K562 (cell line): ENCODE results near the gene FOXJ2. TPM values are rescaled to one million over a fixed set of nuclear protein-coding genes. Genes with fewer than 3 reads are reported as not detected.

Experiments
- ATAC-seq: fragments of 200-7000 bp; cut with Tn5 transposase; 3 replicates; pipeline ENCODE4 v1.9.1; 2020; ENCODE audit warnings: moderate library complexity
- BruUV-seq: library from RNA; stranded (reverse); fragments of 400-500 nt; replicated peaks from 2 replicates; lab custom pipeline; 2021; lab: Mats Ljungman, UMichigan
- CTCF ChIA-PET: fragments of 300-600 bp; formaldehyde crosslinking; extraction: SDS; loops from one replicate; lab custom pipeline; 2021; ENCODE audit warnings: low intra/inter-chr PET ratio; lab: Yijun Ruan, JAX
- POLR2A ChIA-PET: fragments of 300-600, 350-650 bp; sonication (Branson Sonifier 250); formaldehyde crosslinking; extraction: SDS; loops from one replicate; lab custom pipeline; 2021; ENCODE audit warnings: antibody characterized with exemption, inconsistent platforms; lab: Yijun Ruan, JAX
- DNase-seq, 4 experiments: peaks; one replicate each; pipeline versions ENCODE4 v3.0.0 to v3.0.0-alpha.2; 2011 to 2018; ENCODE audit warnings: low spot score in 3 of 4, mixed read lengths in 3 of 4; ENCODE audit errors: extremely low read depth in 1 of 4
- FAIRE-seq: peaks from 2 replicates; lab custom pipeline; 2011; peaks lifted over from hg19 to GRCh38; lab: Jason Lieb, UNC
- H2AFZ ChIP-seq: 2 replicates; pipeline ENCODE4 v1.6.0; 2011; ENCODE audit warnings: low read depth, low read length, control low read depth, inconsistent platforms
- H3K27ac ChIP-seq: fragments of 200-600 bp; 3 replicates; pipeline ENCODE4 v1.8.0; 2011; ENCODE audit warnings: low read depth, mild to moderate bottlenecking, control low read depth, inconsistent platforms, low read length, moderate library complexity, mixed read lengths; ENCODE audit errors: extremely low read depth
- H3K27me3 ChIP-seq, 2 experiments: fragments of 300-600 bp in 1 of 2; 2 replicates in 1 of 2; 3 replicates in 1 of 2; pipeline versions ENCODE4 v1.6.0 to v1.8.0; 2011; ENCODE audit warnings: inconsistent platforms in 2 of 2, low read length in 2 of 2, mild to moderate bottlenecking in 1 of 2, mixed read lengths in 1 of 2, moderate library complexity in 1 of 2; ENCODE audit not compliant: control insufficient read depth in 2 of 2, insufficient read depth in 2 of 2
- H3K36me3 ChIP-seq: fragments of 300-600 bp; 3 replicates; pipeline ENCODE4 v1.8.0; 2011; ENCODE audit warnings: mild to moderate bottlenecking, low read length, inconsistent platforms; ENCODE audit not compliant: control insufficient read depth, insufficient read depth
- H3K4me1 ChIP-seq, 2 experiments: fragments of 200-600 bp in 1 of 2; replicated peaks in 1 of 2; 2 replicates in 1 of 2; 3 replicates in 1 of 2; pipeline versions ENCODE4 v1.5.1 to v1.8.0; 2011; ENCODE audit warnings: inconsistent platforms in 2 of 2, low read length in 2 of 2, mild to moderate bottlenecking in 1 of 2, mixed read lengths in 1 of 2, moderate library complexity in 1 of 2; ENCODE audit not compliant: control insufficient read depth in 2 of 2, insufficient read depth in 2 of 2
- H3K4me2 ChIP-seq: 2 replicates; pipeline ENCODE4 v1.6.1; 2011; ENCODE audit warnings: low read length, control low read depth, inconsistent platforms, mixed read lengths; ENCODE audit not compliant: insufficient read depth
- H3K4me3 ChIP-seq: fragments of 200-600 bp; sonication (generic), shearing (Covaris generic); 2 replicates; pipeline ENCODE4 v1.5.1; 2016; ENCODE audit warnings: control low read depth, inconsistent platforms
- H3K79me2 ChIP-seq: fragments of 200-600 bp; 3 replicates; pipeline ENCODE4 v1.8.0; 2011; ENCODE audit warnings: low read length, inconsistent platforms; ENCODE audit not compliant: control insufficient read depth, insufficient read depth
- H3K9ac ChIP-seq, 2 experiments: 2 replicates each; pipeline versions ENCODE4 v1.6.0 to v1.6.1; 2011; ENCODE audit warnings: low read depth in 2 of 2, low read length in 2 of 2, control low read depth in 1 of 2, inconsistent platforms in 1 of 2, mild to moderate bottlenecking in 1 of 2, mixed read lengths in 1 of 2; ENCODE audit not compliant: insufficient read depth in 1 of 2
- H3K9me1 ChIP-seq: one replicate; pipeline ENCODE4 v1.6.0; 2011; ENCODE audit warnings: inconsistent platforms, mild to moderate bottlenecking, low read length, moderate library complexity; ENCODE audit not compliant: control insufficient read depth, insufficient read depth
- H3K9me3 ChIP-seq: replicated peaks from 2 replicates; pipeline ENCODE4 v1.5.1; 2011; ENCODE audit warnings: low read depth, low read length, inconsistent platforms; ENCODE audit not compliant: control insufficient read depth, insufficient read depth
- H4K20me1 ChIP-seq: replicated peaks from 2 replicates; pipeline ENCODE4 v1.6.1; 2011; ENCODE audit warnings: low read length, inconsistent platforms, mixed read lengths; ENCODE audit not compliant: control insufficient read depth, insufficient read depth
- MAFF ChIP-seq: IDR thresholded peaks from 2 replicates; pipeline ENCODE4 v1.6.1; 2012; ENCODE audit warnings: low read length, improper control_type of control experiment
- MAFK ChIP-seq: IDR thresholded peaks from 2 replicates; pipeline ENCODE4 v1.6.1; 2011; ENCODE audit warnings: low read length, improper control_type of control experiment
- MECOM ChIP-seq: fragments of 250-450 bp; sonication (Bioruptor Pico); IDR thresholded peaks from 2 replicates; pipeline ENCODE4 v1.8.0; 2022; ENCODE audit warnings: inconsistent platforms
- MTA1 ChIP-seq: fragments of 450-650 bp; IDR thresholded peaks from 2 replicates; pipeline ENCODE4 v1.6.1; 2017; ENCODE audit warnings: borderline replicate concordance
- NR2C1 ChIP-seq, 2 experiments: fragments of 450-650 bp; IDR thresholded peaks; 2 replicates each; pipeline ENCODE4 v1.6.1; 2017; ENCODE audit warnings: mild to moderate bottlenecking in 2 of 2, antibody characterized with exemption in 1 of 2, inconsistent platforms in 1 of 2, missing compliant biosample characterization in 1 of 2, missing genetic modification characterization in 1 of 2
- RBBP5 ChIP-seq: fragments of 200-600 bp; sonication (generic); IDR thresholded peaks from 2 replicates; pipeline ENCODE4 v1.6.1; 2012; ENCODE audit warnings: borderline replicate concordance, mild to moderate bottlenecking, low read length, control low read depth, inconsistent platforms; ENCODE audit not compliant: insufficient read depth, poor library complexity, severe bottlenecking
- RNF2 ChIP-seq: sonication (generic); IDR thresholded peaks from 2 replicates; pipeline ENCODE4 v1.6.1; 2016
- SMARCA4 ChIP-seq: fragments of 450-650 bp; IDR thresholded peaks from 2 replicates; pipeline ENCODE4 v1.6.1; 2016
- TAF9B ChIP-seq: fragments of 450-650 bp; IDR thresholded peaks from 2 replicates; pipeline ENCODE4 v1.6.1; 2018; ENCODE audit warnings: mild to moderate bottlenecking; ENCODE audit not compliant: partially characterized antibody
- ZNF134 ChIP-seq: fragments of 250-450 bp; sonication (Bioruptor Pico); conservative IDR thresholded peaks from 2 replicates; pipeline ENCODE4 v1.4.0; 2020
- ZNF586 ChIP-seq: fragments of 450-650 bp; formaldehyde crosslinking; conservative IDR thresholded peaks from 2 replicates; pipeline ENCODE4 v1.4.0; 2020; ENCODE audit warnings: mild to moderate bottlenecking, moderate library complexity
- ZNF644 ChIP-seq: fragments of 200-800 bp; sonication (Bioruptor generic); IDR thresholded peaks from 2 replicates; pipeline ENCODE4 v1.6.1; 2016; ENCODE audit warnings: low read depth, missing genetic modification characterization, missing compliant biosample characterization
- WGBS: fragments of 100-300 bp; shearing (Covaris generic); methylation state at CpG from one replicate; pipeline ENCODE4 v1.1.6; 2016; ENCODE audit warnings: low coverage, mixed read lengths; ENCODE audit not compliant: insufficient coverage; ENCODE audit errors: missing lambda C conversion rate; 5-methylcytosine and 5-hydroxymethylcytosine counted together
- in situ Hi-C: fragments of 300-500 bp; cut with MboI; formaldehyde crosslinking; loops from 4 replicates; pipeline ENCODE4 v1.15.0; 2018; ENCODE audit warnings: inconsistent platforms, mixed read lengths
- intact Hi-C: fragments of 100-400 bp; cut with micrococcal nuclease; formaldehyde crosslinking; loops from 2 replicates; pipeline ENCODE4 v1.14.2; 2022
- polyA plus RNA-seq, 8 experiments: library from polyadenylated mRNA; depleted of rRNA in 4 of 8; stranded (reverse) in 5 of 8; unstranded in 3 of 8; fragments of >200 nt; fragmentation: Nextera tagmentation in 2 of 8; fragmentation: Illumina TruSeq in 1 of 8; extraction: Ambion mirVana in 2 of 8; extraction: Trizol in 1 of 8; gene quantifications; 2 replicates each; pipeline versions ENCODE4 v1.2.1 to v1.2.3, GENCODE V29; 2011 to 2014; ENCODE audit warnings: inconsistent platforms in 1 of 8, missing spikeins in 1 of 8
- total RNA-seq, 7 experiments: library from RNA; depleted of rRNA in 6 of 7; stranded (reverse); fragments of >200 nt in 6 of 7; fragmentation: Illumina TruSeq in 2 of 7; extraction: Trizol in 2 of 7; gene quantifications; 2 replicates each; pipeline versions ENCODE4 v1.2.1 to v1.2.3, GENCODE V29; 2011 to 2021; ENCODE audit warnings: low replicate concordance in 1 of 7
- TF ChIP-seq, protein P1 (sequence below): fragments of 450-650 bp; IDR thresholded peaks from 2 replicates; pipeline ENCODE4 v1.6.1; 2016; ENCODE audit warnings: antibody characterized with exemption
- TF ChIP-seq, protein P2 (sequence below): fragments of 450-650 bp; IDR thresholded peaks from 2 replicates; pipeline ENCODE4 v1.6.1; 2018; ENCODE audit not compliant: partially characterized antibody
- TF ChIP-seq, protein P3 (sequence below), 2 experiments: fragments of 200-800 bp in 1 of 2; sonication (Bioruptor generic) in 1 of 2; sonication (generic) in 1 of 2; formaldehyde crosslinking in 1 of 2; IDR thresholded peaks in 1 of 2; conservative IDR thresholded peaks in 1 of 2; 2 replicates each; pipeline versions ENCODE4 v1.5.0 to v1.6.1; 2016 to 2020; ENCODE audit warnings: missing compliant biosample characterization in 1 of 2, missing genetic modification characterization in 1 of 2, missing genetic modification reagents in 1 of 2

FOXJ2 gene
- total and polyA plus RNA-seq, 9 of the 15 experiments (the other 6 are each of a cell fraction or from before 2014, with no cell fraction given), result 1.0 to 7.5 (median 2.4) TPM

DNA sequence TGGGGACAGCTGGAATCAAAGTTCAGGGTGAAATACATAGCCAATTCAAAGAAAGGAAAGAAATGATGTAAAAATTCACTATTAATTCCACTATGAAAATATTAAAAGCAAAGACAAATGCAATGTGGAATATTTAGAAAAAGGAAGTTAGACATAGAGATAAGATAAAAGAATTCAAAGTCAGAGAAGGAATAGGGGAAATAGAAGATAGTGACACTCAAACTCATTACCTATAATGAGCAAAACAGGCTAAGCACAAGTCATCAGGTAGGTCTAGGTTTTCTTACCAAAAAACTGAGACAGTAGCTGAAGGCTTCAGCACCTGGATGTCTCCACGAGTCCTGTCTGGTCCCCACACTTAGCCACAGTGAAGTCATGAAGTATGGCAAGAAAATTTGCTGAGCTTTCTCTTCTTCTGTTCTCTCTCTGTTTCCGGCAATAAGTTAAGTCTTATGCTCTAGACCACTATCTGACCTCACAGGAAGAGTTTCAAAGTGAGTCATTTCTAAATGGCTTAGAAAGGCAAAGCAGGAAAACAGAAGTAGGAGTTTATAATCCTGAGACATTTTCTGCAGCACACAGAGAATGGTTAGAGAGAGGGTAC is 33.6 kb downstream of the FOXJ2 start, which contains the start of gene C3AR1:
Gene C3AR1, minus strand, starts transcription at position 369 of the 604 bp plus-strand sequence. CDS start 6,174 bp downstream, outside the sequence.
- peak; percentile 92 for ATAC-seq
- TF ChIP-seq ZNF586, result no peak
- TF ChIP-seq TAF9B, result peak; percentile 39
- peak; percentile 83 for TF ChIP-seq SMARCA4
- TF ChIP-seq MECOM (CRISPR knock-in tag), result 0 out of 2 replicates have a peak, but pooled peaks have one; percentile 19
- TF ChIP-seq MTA1, result peak; percentile 30; the same call in 1 of the 2 replicates
- TF ChIP-seq, protein P1, sequence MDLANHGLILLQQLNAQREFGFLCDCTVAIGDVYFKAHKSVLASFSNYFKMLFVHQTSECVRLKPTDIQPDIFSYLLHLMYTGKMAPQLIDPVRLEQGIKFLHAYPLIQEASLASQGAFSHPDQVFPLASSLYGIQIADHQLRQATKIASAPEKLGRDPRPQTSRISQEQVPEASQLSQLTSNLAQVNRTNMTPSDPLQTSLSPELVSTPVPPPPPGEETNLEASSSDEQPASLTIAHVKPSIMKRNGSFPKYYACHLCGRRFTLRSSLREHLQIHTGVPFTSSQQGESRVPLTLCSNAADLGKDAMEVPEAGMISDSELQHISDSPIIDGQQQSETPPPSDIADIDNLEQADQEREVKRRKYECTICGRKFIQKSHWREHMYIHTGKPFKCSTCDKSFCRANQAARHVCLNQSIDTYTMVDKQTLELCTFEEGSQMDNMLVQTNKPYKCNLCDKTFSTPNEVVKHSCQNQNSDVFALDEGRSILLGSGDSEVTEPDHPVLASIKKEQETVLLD, result 0 out of 2 replicates have a peak, but pooled peaks have one; percentile 50
- TF ChIP-seq, protein P2, sequence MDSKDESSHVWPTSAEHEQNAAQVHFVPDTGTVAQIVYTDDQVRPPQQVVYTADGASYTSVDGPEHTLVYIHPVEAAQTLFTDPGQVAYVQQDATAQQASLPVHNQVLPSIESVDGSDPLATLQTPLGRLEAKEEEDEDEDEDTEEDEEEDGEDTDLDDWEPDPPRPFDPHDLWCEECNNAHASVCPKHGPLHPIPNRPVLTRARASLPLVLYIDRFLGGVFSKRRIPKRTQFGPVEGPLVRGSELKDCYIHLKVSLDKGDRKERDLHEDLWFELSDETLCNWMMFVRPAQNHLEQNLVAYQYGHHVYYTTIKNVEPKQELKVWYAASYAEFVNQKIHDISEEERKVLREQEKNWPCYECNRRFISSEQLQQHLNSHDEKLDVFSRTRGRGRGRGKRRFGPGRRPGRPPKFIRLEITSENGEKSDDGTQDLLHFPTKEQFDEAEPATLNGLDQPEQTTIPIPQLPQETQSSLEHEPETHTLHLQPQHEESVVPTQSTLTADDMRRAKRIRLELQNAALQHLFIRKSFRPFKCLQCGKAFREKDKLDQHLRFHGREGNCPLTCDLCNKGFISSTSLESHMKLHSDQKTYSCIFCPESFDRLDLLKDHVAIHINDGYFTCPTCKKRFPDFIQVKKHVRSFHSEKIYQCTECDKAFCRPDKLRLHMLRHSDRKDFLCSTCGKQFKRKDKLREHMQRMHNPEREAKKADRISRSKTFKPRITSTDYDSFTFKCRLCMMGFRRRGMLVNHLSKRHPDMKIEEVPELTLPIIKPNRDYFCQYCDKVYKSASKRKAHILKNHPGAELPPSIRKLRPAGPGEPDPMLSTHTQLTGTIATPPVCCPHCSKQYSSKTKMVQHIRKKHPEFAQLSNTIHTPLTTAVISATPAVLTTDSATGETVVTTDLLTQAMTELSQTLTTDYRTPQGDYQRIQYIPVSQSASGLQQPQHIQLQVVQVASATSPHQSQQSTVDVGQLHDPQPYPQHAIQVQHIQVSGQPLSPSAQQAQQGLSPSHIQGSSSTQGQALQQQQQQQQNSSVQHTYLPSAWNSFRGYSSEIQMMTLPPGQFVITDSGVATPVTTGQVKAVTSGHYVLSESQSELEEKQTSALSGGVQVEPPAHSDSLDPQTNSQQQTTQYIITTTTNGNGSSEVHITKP, result peak; percentile 7
- peak; percentile 44 for TF ChIP-seq RBBP5
- TF ChIP-seq ZNF644 (tag), result 0 out of 2 replicates have a peak, but pooled peaks have one; percentile 53
- TF ChIP-seq, protein P3, sequence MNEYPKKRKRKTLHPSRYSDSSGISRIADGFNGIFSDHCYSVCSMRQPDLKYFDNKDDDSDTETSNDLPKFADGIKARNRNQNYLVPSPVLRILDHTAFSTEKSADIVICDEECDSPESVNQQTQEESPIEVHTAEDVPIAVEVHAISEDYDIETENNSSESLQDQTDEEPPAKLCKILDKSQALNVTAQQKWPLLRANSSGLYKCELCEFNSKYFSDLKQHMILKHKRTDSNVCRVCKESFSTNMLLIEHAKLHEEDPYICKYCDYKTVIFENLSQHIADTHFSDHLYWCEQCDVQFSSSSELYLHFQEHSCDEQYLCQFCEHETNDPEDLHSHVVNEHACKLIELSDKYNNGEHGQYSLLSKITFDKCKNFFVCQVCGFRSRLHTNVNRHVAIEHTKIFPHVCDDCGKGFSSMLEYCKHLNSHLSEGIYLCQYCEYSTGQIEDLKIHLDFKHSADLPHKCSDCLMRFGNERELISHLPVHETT (CRISPR knock-in tag; conservative IDR thresholded peaks at IDR 0.05 in 1 of 2, IDR thresholded peaks at IDR 0.05 in 1 of 2), result 0 out of 4 replicates have a peak, but pooled peaks of 1 of the 2 experiments have one; percentile 42
- peak; percentile 93 for TF ChIP-seq MAFK
- no peak for TF ChIP-seq ZNF134 (CRISPR knock-in tag)
- peak; percentile 90 for TF ChIP-seq MAFF
- no peak for TF ChIP-seq RNF2
- TF ChIP-seq NR2C1 (IDR thresholded peaks at IDR 0.05), result peak; percentile 45
- peak; percentile 59 for TF ChIP-seq NR2C1 (tag; IDR thresholded peaks at IDR 0.05)

More for the DNA sequence above, 33.6 kb downstream of the FOXJ2 start, which contains the start of gene C3AR1:
- peak within 1 kb of the TSS; percentile 74 for H3K4me2 ChIP-seq
- no peaks in the 10 kb centered on the region for H3K9me1 ChIP-seq
- peaks cover 5 to 13% of the 10 kb centered on the region in 2 experiments; a peak in 4 of 5 replicates for H3K4me1 ChIP-seq
- in situ Hi-C loops (no loop called here), intact Hi-C loops (no loop called here)
- no peaks in the 10 kb centered on the region for H4K20me1 ChIP-seq
- no peaks in the 10 kb centered on the region for H3K36me3 ChIP-seq
- WGBS, result 0% methylated on average over 2 of the region's 2 CpGs
- BruUV-seq, result TSS peak; percentile 83
- peak within 1 kb of the TSS; percentile 91 for H2AFZ ChIP-seq
- H3K4me3 ChIP-seq, result peak within 1 kb of the TSS; percentile 19; the same call in 1 of the 2 replicates
- peak within 1 kb of the TSS in 1 of 2 experiments; percentile 55; a peak in 3 of 4 replicates for H3K9ac ChIP-seq
- no peaks in the 10 kb centered on the region for H3K27me3 ChIP-seq
- H3K79me2 ChIP-seq, result no peaks in the 10 kb centered on the region; the same call in 2 of the 3 replicates
- peak in 2 of 4 experiments; percentile 51 to 64 for DNase-seq
- ChIA-PET POLR2A (interaction anchor here (0.6 to 1.2 kb wide), 4 partner anchors 8 to 39 kb away, joined by 3 to 6 read pairs (median 4); no protein-coding TSS in a partner anchor), CTCF (no interaction called here)
- no peaks in the 10 kb centered on the region for H3K9me3 ChIP-seq
- peak; percentile 96 for FAIRE-seq
- peak within 1 kb of the TSS; percentile 77 for H3K27ac ChIP-seq
